ENCODE measurements around the gene METTL22. TPM values are rescaled to one million over a fixed set of nuclear protein-coding genes. Genes with fewer than 3 reads are reported as not detected.

METTL22 gene
- total and polyA plus RNA-seq, 4 donors: 6.5 to 17.9 (median 14.4) TPM

DNA sequence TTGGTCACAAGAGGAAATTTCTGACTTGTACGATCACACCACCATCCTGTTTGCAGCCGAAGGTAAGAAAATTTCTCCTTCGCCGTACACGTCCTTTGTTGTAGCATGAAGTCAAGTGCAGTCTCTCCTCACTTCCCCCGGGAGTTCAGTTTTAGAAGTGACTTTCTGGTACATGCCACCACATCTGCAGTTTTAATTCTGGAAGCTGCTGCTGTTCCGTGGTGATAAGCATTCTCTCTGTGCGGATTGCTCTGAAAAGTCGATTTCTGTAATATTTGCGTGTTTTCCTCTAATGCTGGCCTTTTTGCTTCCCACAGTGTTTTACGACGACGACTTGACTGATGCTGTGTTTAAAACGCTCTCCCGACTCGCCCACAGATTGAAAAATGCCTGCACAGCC lies 20.6 kb downstream of the METTL22 start:
- TF ChIP-seq, protein P1, sequence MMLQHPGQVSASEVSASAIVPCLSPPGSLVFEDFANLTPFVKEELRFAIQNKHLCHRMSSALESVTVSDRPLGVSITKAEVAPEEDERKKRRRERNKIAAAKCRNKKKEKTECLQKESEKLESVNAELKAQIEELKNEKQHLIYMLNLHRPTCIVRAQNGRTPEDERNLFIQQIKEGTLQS (IDR thresholded peaks at IDR 0.05): no peak
- H3K4me3 ChIP-seq (ENCODE audit: low read depth in 1 of 3, low read length in 3 of 3): no peak overlapping the region
- H3K9me3 ChIP-seq (ENCODE audit: control insufficient read depth in 4 of 4, low read length in 3 of 4): no peaks in the 10 kb centered on the region
- H3K4me1 ChIP-seq (ENCODE audit: control insufficient read depth in 4 of 4, insufficient read depth in 4 of 4, low read length in 3 of 4): no peaks in the 10 kb centered on the region
- H3K9ac ChIP-seq (ENCODE audit: low read depth in 1 of 2, low read length in 2 of 2): no peak overlapping the region
- H3K27ac ChIP-seq (ENCODE audit: low read depth in 1 of 2, low read length in 2 of 2): no peak overlapping the region
- H3K36me3 ChIP-seq (ENCODE audit: control insufficient read depth in 4 of 4, insufficient read depth in 3 of 4, low read depth in 1 of 4, low read length in 3 of 4): peaks cover 30 to 88% (median 60%) of the 10 kb centered on the region in 4 donors
- DNase-seq (ENCODE audit: low spot score): no peak
- no peaks in the 10 kb centered on the region for H3K27me3 ChIP-seq (ENCODE audit: control insufficient read depth in 4 of 4, insufficient read depth in 4 of 4, low read length in 3 of 4)
- WGBS: 88% methylated on average over 16 of the region's 16 CpGs

DNA sequence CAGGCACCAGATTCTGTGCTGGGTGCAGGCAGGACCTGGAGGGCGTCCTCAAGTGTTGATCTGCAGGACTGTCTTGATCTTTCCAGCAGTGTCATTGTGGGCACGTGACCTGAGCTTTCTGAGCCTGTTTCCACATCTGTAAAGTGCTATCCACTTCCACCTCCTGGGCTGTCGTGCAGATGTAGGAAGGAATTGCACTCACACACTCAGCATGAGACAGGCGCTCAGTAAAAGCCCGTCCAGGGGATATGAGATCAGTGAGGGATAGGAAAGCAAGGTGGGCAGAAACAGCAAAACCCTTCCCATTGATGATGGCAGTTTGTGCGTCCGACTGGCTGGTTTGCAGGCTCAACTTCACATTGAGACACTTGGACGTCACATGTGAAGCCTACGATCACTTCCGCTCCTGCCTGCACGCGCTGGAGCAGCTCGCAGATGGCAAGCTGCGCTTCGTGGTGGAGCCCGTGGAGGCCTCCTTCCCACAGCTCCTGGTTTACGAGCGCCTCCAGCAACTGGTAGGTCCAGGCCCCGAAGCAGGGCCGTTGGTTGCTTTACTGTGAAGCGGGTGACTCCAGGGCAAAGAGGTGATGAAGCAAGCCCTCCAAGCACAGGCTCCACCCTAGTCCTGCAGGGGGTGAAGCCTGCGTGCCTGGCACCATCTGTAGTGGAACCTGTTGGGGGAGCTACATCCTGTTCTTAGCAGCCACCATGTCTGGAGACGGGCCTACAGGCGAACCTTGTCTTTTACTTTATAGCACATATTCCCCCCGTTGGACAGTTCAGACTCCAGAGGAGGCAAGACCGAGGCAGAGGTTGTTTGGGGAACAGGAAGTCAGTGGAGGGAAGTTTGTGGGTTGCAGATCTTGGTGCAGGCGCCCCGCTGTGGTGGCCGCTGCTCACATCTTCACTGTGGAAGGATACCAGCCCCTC lies 23.0 kb downstream of the METTL22 start:
- H3K9ac ChIP-seq (ENCODE audit: low read depth in 1 of 2, low read length in 2 of 2): no peak overlapping the region
- no peaks in the 10 kb centered on the region for H3K4me1 ChIP-seq (ENCODE audit: control insufficient read depth in 4 of 4, insufficient read depth in 4 of 4, low read length in 3 of 4)
- no peak overlapping the region for H3K4me3 ChIP-seq (ENCODE audit: low read depth in 1 of 3, low read length in 3 of 3)
- WGBS: 81% methylated on average over 29 of the region's 29 CpGs
- no peak for DNase-seq (ENCODE audit: low spot score)
- peaks cover 26 to 82% (median 52%) of the 10 kb centered on the region in 4 donors for H3K36me3 ChIP-seq (ENCODE audit: control insufficient read depth in 4 of 4, insufficient read depth in 3 of 4, low read depth in 1 of 4, low read length in 3 of 4)
- no peaks in the 10 kb centered on the region for H3K9me3 ChIP-seq (ENCODE audit: control insufficient read depth in 4 of 4, low read length in 3 of 4)
- no peak for TF ChIP-seq SP1 (IDR thresholded peaks at IDR 0.05)
- TF ChIP-seq YY1 (IDR thresholded peaks at IDR 0.05): no peak
- no peak for TF ChIP-seq FOXA1 (IDR thresholded peaks at IDR 0.05)
- TF ChIP-seq, protein P2, sequence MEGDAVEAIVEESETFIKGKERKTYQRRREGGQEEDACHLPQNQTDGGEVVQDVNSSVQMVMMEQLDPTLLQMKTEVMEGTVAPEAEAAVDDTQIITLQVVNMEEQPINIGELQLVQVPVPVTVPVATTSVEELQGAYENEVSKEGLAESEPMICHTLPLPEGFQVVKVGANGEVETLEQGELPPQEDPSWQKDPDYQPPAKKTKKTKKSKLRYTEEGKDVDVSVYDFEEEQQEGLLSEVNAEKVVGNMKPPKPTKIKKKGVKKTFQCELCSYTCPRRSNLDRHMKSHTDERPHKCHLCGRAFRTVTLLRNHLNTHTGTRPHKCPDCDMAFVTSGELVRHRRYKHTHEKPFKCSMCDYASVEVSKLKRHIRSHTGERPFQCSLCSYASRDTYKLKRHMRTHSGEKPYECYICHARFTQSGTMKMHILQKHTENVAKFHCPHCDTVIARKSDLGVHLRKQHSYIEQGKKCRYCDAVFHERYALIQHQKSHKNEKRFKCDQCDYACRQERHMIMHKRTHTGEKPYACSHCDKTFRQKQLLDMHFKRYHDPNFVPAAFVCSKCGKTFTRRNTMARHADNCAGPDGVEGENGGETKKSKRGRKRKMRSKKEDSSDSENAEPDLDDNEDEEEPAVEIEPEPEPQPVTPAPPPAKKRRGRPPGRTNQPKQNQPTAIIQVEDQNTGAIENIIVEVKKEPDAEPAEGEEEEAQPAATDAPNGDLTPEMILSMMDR (IDR thresholded peaks at IDR 0.05; ENCODE audit: low read depth, low read length, missing input control): no peak
- TF ChIP-seq FOXA2 (IDR thresholded peaks at IDR 0.05): no peak
- no peak for TF ChIP-seq GABPA (IDR thresholded peaks at IDR 0.05 in 1 of 2, conservative IDR thresholded peaks at IDR 0.05 in 1 of 2)
- TF ChIP-seq, protein P3, sequence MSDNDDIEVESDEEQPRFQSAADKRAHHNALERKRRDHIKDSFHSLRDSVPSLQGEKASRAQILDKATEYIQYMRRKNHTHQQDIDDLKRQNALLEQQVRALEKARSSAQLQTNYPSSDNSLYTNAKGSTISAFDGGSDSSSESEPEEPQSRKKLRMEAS (IDR thresholded peaks at IDR 0.05): no peak
- peak overlapping the region in 1 of 2 donors; percentile 37 for H3K27ac ChIP-seq (ENCODE audit: low read depth in 1 of 2, low read length in 2 of 2)
- no peaks in the 10 kb centered on the region for H3K27me3 ChIP-seq (ENCODE audit: control insufficient read depth in 4 of 4, insufficient read depth in 4 of 4, low read length in 3 of 4)

DNA sequence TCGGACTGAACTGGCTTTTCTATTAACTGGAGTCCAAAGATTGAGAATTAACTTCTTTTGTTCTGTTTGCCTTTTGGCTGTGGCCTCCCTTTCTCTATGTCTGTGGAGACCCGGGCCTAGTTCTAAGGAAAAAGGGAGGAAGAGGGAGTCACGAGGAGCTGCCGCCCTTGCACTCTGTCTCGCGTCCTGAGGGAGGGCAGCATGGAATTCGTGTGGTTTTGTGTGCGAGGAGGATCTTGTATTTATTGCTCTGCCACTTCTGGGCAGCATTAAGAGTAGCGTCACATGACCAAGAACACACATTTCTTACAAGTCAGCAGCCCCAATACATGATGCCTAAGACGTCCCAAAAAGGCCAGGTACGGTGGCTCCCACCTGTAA lies 23.6 kb downstream of the METTL22 start:
- Histone ChIP-seq H3K9me3 (ENCODE audit: control insufficient read depth in 4 of 4, low read length in 3 of 4) (no peaks in the 10 kb centered on the region), H3K4me3 (ENCODE audit: low read depth in 1 of 3, low read length in 3 of 3) (no peak overlapping the region), H3K36me3 (ENCODE audit: control insufficient read depth in 4 of 4, insufficient read depth in 3 of 4, low read depth in 1 of 4, low read length in 3 of 4) (peaks cover 24 to 76% (median 50%) of the 10 kb centered on the region in 4 donors), H3K27me3 (ENCODE audit: control insufficient read depth in 4 of 4, insufficient read depth in 4 of 4, low read length in 3 of 4) (no peaks in the 10 kb centered on the region), H3K27ac (ENCODE audit: low read depth in 1 of 2, low read length in 2 of 2) (no peak overlapping the region), H3K9ac (ENCODE audit: low read depth in 1 of 2, low read length in 2 of 2) (no peak overlapping the region), H3K4me1 (ENCODE audit: control insufficient read depth in 4 of 4, insufficient read depth in 4 of 4, low read length in 3 of 4) (no peaks in the 10 kb centered on the region)
- no peak for DNase-seq (ENCODE audit: low spot score)
- 69% methylated on average over 11 of the region's 11 CpGs for WGBS
- TF ChIP-seq HNF4G (IDR thresholded peaks at IDR 0.05) (no peak), NR2F2 (IDR thresholded peaks at IDR 0.05) (no peak), EGR1 (IDR thresholded peaks at IDR 0.05; ENCODE audit: low read depth in 2 of 2) (no peak), YY1 (IDR thresholded peaks at IDR 0.05) (no peak), RAD21 (IDR thresholded peaks at IDR 0.05) (no peak), HNF4A (conservative IDR thresholded peaks at IDR 0.05) (no peak), FOXA1 (IDR thresholded peaks at IDR 0.05) (no peak), SP1 (IDR thresholded peaks at IDR 0.05) (no peak), GABPA (IDR thresholded peaks at IDR 0.05 in 1 of 2, conservative IDR thresholded peaks at IDR 0.05 in 1 of 2) (no peak)
- TF ChIP-seq, protein P3 (IDR thresholded peaks at IDR 0.05): no peak
- TF ChIP-seq, protein P2 (IDR thresholded peaks at IDR 0.05; ENCODE audit: low read depth, low read length, missing input control): no peak
- TF ChIP-seq, protein P4, sequence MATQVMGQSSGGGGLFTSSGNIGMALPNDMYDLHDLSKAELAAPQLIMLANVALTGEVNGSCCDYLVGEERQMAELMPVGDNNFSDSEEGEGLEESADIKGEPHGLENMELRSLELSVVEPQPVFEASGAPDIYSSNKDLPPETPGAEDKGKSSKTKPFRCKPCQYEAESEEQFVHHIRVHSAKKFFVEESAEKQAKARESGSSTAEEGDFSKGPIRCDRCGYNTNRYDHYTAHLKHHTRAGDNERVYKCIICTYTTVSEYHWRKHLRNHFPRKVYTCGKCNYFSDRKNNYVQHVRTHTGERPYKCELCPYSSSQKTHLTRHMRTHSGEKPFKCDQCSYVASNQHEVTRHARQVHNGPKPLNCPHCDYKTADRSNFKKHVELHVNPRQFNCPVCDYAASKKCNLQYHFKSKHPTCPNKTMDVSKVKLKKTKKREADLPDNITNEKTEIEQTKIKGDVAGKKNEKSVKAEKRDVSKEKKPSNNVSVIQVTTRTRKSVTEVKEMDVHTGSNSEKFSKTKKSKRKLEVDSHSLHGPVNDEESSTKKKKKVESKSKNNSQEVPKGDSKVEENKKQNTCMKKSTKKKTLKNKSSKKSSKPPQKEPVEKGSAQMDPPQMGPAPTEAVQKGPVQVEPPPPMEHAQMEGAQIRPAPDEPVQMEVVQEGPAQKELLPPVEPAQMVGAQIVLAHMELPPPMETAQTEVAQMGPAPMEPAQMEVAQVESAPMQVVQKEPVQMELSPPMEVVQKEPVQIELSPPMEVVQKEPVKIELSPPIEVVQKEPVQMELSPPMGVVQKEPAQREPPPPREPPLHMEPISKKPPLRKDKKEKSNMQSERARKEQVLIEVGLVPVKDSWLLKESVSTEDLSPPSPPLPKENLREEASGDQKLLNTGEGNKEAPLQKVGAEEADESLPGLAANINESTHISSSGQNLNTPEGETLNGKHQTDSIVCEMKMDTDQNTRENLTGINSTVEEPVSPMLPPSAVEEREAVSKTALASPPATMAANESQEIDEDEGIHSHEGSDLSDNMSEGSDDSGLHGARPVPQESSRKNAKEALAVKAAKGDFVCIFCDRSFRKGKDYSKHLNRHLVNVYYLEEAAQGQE (IDR thresholded peaks at IDR 0.05): no peak
- TF ChIP-seq, protein P5, sequence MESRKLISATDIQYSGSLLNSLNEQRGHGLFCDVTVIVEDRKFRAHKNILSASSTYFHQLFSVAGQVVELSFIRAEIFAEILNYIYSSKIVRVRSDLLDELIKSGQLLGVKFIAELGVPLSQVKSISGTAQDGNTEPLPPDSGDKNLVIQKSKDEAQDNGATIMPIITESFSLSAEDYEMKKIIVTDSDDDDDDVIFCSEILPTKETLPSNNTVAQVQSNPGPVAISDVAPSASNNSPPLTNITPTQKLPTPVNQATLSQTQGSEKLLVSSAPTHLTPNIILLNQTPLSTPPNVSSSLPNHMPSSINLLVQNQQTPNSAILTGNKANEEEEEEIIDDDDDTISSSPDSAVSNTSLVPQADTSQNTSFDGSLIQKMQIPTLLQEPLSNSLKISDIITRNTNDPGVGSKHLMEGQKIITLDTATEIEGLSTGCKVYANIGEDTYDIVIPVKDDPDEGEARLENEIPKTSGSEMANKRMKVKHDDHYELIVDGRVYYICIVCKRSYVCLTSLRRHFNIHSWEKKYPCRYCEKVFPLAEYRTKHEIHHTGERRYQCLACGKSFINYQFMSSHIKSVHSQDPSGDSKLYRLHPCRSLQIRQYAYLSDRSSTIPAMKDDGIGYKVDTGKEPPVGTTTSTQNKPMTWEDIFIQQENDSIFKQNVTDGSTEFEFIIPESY (IDR thresholded peaks at IDR 0.05): no peak

All from liver (tissue), 9 donors.